ENCODE measurements around the gene ATRX.
"Not testable (repeated sequence)": the region's sequence is repeated elsewhere in the genome, so short reads cannot be mapped to it uniquely, and the experiment has no call there.

- TF ChIP-seq POLR2AphosphoS5, CTCF (IDR thresholded peaks at IDR 0.05): not testable (repeated sequence)
These were observed 246.2 kb downstream of the ATRX start for GRCh38 chrX:77539778-77540177.
